Renal pelvis (tissue), 12 donors: ENCODE data around the gene POU4F2. TPM values are rescaled to one million over a fixed set of nuclear protein-coding genes. Genes with fewer than 3 reads are reported as not detected.

ENCODE experiments used
- DNase-seq: peaks from one replicate; pipeline ENCODE4 v3.0.0-alpha.2; 2013
- long read RNA-seq, 16 experiments: transcript quantifications; one replicate each; lab custom pipeline, GENCODE V29; 2026
- polyA plus RNA-seq, 3 donors: library from polyadenylated mRNA; unstranded; fragments of 120-200 nt; gene quantifications; one replicate each; pipeline ENCODE4 v1.2.1, GENCODE V29; 2013; ENCODE audit not compliant: insufficient read length in 3 of 3

POU4F2 gene, protein sequence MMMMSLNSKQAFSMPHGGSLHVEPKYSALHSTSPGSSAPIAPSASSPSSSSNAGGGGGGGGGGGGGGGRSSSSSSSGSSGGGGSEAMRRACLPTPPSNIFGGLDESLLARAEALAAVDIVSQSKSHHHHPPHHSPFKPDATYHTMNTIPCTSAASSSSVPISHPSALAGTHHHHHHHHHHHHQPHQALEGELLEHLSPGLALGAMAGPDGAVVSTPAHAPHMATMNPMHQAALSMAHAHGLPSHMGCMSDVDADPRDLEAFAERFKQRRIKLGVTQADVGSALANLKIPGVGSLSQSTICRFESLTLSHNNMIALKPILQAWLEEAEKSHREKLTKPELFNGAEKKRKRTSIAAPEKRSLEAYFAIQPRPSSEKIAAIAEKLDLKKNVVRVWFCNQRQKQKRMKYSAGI
- not detected for polyA plus RNA-seq
- long read RNA-seq, donor 1 = 0 reads
- long read RNA-seq, donor 2 = 0 reads
- long read RNA-seq, donor 3 = 0 reads
- long read RNA-seq, donor 4 = 0 reads
- long read RNA-seq, donor 5 = 0 reads
- long read RNA-seq, donor 6 = 0 reads
- long read RNA-seq, donor 7 = 0 reads
- long read RNA-seq, donor 8 = 0 reads
- long read RNA-seq, donor 9 = 0 reads
- long read RNA-seq, donor 10 = 0 reads
- long read RNA-seq, donor 11 = 0 reads
- long read RNA-seq, donor 12 = 0 reads
- long read RNA-seq, donor 13 = 0 reads
- long read RNA-seq, donor 14 = 0 reads
- long read RNA-seq, donor 15 = 0 reads
- long read RNA-seq, donor 16 = 0 reads

DNA sequence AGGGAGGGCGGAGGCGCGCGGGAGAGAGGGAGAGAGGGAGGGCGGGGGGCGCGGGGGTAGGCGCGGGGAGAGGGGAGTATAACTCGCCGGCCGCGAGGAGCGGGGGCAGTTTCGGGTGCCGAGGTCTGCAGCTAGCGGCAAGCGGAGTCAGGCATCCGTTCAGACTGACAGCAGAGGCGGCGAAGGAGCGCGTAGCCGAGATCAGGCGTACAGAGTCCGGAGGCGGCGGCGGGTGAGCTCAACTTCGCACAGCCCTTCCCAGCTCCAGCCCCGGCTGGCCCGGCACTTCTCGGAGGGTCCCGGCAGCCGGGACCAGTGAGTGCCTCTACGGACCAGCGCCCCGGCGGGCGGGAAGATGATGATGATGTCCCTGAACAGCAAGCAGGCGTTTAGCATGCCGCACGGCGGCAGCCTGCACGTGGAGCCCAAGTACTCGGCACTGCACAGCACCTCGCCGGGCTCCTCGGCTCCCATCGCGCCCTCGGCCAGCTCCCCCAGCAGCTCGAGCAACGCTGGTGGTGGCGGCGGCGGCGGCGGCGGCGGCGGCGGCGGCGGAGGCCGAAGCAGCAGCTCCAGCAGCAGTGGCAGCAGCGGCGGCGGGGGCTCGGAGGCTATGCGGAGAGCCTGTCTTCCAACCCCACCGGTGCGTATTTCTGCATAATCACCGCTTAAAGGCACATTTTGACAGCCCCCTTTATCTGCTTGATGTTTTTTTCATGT, at the start of gene POU4F2:
TSS of gene POU4F2 (plus strand) at position 108 of the 720 bp plus-strand sequence. CDS start at position 356, 248 bp downstream.
- DNase-seq = no peak

DNA sequence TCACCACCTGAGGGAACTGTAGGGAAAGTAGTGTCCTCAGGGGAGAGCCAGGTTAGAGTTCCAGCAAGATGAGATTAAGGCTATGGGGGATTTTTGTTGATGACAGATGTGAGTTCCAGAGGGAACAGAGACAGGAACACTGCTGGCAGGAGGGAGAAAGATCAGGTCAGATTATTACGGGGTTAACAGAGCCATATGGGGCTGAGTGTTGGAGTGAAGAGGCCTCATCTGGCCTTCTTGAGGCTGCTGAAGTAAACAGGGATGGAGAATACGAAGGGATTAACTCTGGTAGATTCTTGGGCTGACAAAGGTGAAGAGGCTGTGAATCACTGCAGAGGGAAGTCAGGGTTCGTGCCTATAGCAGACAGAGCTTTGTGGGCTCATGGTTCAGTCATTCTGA, 47.9 kb upstream of the POU4F2 start:
- no peak for DNase-seq

DNA sequence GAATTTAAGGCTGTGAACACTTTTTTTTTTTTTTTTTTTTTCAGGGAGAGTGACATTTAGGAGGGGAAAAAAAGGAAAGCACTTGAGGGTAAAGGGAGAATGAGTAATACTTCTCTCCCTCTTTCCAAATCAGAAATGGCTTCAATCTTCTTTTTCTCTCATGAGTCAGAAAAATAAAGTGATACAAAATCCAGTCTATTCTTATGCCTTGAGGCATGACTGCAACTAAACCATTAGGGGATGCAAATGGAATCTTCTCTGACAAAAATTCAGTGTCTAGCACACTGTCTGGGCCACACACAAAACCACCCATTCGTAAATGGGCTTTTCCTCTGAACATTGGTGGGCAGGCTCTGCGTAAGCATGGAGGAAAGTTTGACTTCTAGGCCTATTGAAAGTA, 46.7 kb upstream of the POU4F2 start:
- no peak for DNase-seq

DNA sequence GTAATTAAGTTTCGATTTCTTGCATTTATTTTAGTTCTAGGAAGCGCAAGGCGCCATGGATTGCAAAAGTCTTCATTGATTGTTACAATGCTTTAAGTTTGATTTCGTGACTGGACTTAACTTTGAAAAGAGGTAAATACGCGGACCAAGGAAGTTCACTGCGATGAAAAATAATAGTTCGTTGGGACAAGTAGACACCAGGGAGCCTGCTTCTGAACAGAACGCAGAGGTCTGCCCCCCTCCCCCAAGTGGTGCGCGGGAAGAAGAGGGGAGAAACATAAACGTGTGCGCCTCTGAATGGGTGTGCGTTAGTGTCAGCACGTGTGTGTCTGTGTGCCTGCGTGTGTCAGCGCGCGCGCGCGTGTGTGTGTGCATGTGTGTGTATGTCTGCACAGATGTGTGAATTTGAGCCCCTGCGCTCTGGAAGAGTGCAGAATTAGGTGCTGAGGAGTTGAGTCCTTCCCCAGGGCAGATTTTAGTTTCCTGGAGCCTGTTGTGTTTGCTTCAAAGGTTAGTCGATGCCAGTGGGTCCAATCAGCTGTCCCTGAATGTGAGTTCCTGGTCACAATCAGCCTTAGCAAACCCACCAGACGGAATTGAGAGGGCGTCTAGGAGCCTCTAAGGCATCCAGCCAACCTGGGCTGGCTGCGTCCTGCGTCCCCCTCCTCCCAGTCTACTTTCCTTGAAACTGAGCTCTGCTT, 5.8 kb upstream of the POU4F2 start:
- no peak for DNase-seq

DNA sequence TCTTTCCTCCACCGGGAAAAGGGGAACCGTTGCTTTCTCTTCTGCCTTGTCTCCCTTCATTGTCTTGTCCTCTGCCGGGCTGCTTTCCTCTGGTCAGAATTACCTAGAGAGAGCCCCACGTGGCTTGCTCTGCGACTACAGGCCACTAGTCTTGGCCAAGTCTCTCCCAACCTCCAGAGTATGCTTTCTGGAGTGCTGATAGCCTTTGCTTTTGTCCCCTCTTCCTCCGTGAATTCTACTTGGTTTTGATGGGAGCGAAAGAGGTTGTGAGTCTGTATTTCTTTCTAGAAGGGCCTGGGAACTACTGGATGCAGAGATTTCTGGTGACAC, 5.3 kb upstream of the POU4F2 start:
- no peak for DNase-seq

DNA sequence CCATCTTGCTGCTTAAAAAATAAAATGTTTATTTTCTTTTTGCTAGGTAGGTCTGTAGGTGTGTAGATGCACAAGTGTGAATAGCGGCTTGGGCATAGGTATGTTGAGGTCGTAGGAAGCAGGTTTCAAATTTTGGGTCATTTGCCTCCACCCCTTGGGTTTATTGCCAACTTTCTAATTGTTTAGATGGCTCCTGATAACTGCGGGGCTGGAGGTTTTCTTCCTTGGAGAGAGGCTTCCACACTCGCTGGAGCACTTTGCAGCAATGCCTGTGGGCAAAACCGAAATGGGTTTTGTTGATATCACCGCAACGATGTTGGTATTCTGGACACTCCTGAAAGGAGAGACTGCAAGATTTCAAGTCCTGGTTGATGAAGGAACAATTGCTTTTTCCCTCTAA, 3.9 kb upstream of the POU4F2 start:
- no peak for DNase-seq

DNA sequence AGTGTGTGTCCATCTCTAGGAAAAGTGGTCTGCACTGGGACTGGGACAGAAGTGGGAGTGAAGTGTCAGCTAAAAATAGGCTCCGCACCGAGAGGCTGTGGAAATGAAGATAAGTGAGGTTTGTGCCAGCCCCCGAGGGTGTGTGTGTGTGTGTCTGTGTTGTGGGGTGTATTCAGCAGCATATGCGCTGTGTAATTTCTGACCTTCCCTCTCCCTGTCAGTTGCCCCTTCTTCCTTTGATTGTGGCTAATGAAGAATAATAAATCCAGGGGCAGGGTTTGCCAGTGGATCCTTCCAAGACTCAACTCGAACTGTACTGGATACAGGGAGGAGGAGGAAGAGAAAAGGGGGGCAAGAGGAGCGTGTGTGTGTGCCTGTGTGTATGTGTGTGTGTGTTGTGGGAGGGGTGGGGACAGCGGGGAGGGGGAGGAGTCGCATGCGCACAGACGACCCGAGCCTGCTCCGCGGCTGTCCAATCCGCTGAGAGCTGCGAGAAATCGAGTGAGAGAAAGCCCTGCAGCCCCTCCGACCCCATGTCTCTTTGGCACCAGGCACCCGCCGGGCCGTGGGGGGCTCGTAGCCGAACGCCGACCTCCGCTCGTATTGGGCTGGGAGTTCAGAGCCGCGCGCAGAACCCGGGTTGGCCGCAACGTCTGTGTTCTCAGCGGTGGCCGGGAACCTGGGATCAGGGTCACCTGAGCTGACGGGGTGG, 916 bp upstream of the POU4F2 start:
- no peak for DNase-seq

DNA sequence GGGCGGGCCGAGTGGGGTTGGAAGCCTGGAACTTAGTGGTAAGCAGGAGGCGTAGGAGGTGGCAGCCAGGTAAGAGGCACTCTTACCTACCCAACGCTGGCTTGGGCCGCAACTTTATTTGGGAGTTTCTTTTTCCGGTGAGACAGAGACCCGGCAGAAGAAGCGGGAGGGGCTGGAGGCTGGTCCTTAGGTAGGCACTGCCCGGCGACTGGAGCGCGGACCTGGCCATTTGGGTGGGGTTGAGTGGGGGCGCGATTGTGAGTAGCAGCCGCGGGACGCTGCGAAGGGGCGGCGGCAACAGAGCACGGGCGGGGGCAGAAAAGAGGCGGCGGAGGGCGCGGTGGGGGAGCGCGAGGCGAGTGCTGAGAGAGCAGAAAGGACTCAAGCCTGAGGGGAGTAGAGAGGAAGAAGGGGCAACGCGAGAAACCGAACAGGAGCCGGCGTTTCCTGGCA, 334 bp upstream of the POU4F2 start:
- no peak for DNase-seq

DNA sequence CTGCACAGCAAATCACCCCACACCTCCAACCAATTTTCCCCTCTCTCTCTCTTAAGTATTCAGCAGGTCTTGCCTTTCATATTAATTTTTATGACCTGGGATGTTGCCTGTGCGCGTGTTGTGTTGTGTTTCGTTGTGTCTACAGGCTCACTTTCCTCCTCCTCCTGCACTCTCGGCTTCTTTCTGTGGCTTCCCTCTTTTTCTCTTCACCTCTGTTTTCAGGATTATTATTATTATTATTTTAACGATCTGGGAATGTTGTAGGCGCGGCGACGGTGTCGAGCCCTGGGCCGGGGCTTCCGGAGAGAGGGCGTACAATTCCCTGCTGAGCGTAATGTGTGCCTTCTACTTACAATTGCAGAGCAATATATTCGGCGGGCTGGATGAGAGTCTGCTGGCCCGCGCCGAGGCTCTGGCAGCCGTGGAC, 826 bp downstream of the POU4F2 start:
- DNase-seq = no peak

DNA sequence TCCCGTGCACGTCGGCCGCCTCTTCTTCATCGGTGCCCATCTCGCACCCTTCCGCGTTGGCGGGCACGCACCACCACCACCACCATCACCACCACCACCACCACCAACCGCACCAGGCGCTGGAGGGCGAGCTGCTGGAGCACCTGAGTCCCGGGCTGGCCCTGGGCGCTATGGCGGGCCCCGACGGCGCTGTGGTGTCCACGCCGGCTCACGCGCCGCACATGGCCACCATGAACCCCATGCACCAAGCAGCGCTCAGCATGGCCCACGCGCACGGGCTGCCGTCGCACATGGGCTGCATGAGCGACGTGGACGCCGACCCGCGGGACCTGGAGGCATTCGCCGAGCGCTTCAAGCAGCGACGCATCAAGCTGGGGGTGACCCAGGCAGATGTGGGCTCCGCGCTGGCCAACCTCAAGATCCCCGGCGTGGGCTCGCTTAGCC, 1.4 kb downstream of the POU4F2 start:
- no peak for DNase-seq

DNA sequence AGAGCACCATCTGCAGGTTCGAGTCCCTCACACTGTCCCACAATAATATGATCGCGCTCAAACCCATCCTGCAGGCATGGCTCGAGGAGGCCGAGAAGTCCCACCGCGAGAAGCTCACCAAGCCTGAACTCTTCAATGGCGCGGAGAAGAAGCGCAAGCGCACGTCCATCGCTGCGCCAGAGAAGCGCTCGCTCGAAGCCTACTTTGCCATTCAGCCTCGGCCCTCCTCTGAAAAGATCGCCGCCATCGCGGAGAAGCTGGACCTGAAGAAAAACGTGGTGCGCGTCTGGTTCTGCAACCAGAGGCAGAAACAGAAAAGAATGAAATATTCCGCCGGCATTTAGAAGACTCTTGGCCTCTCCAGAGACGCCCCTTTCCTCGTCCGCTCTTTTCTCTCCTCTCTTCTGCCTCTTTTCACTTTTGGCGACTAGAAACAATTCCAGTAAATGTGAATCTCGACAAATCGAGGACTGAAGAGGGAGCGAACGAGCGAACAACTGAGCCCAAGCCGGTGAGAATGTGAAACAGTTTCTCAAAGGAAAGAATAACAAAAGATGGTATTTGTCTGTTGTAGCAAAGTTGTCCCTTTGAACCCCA, 1.9 kb downstream of the POU4F2 start:
- no peak for DNase-seq

DNA sequence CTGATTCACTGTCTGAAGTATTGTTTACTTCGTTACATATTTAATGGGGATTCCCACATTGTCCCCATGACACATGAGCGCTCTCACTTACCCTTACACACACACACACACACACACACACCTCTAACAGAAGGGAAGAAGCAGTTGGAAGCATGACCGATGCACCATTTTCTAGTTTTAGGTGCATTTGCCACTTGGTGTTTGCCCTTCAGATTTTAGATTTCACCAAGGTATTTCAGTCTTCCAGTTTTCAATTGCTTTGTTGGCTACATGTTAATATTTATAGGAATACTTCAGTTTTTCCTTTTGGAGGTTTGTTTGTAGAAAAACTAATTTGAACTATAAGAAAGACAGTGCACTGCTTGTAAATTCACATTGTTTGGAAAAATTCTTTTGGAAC, 3.1 kb downstream of the POU4F2 start:
- no peak for DNase-seq

DNA sequence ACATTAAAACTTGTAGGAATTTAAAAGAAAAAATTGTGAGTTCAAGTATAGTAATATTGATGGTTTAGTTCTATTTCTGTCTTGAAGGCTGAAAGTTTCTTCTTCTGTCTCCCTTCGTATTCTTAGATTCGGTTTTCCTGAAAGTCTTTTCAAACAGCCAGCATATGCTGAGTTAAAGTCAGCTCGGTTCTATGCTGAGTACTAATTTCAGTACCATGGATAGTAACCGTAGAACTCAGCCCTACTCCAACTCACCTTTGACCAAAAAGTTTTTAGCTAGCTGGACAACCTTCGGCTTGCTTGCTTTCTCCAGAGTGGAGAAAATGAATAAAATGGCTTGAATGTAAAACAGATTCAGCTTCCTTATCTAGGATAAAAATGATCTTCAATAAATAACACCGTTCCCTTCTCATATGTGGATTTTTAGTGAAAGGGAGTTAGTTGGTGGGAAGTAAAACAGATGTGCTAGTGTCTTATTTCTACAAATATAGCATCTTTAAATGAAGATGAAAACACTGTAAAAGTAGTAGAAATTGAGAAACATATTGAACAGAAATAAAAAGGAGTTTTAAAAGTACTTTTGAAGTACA, 5.2 kb downstream of the POU4F2 start:
- peak; percentile 54 for DNase-seq

DNA sequence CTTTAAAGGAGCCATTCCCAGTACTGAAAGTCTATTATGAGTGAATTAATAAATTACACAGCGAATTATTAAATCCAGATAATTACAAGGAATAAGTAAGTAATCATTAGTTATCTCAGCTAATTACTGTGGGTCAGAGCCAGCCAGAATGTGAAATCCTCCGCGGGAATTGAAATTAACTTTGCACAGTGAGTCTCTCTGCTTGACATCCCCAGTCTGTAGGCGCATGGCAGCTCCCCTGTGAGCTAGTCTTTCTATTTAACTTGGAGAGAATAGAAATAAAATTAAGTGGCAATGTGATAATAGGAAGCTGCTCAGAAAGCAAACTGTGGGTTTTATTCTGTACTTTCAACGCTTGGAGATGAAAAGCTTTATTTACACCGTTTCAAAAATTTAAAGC, 7.2 kb downstream of the POU4F2 start:
- DNase-seq = no peak

DNA sequence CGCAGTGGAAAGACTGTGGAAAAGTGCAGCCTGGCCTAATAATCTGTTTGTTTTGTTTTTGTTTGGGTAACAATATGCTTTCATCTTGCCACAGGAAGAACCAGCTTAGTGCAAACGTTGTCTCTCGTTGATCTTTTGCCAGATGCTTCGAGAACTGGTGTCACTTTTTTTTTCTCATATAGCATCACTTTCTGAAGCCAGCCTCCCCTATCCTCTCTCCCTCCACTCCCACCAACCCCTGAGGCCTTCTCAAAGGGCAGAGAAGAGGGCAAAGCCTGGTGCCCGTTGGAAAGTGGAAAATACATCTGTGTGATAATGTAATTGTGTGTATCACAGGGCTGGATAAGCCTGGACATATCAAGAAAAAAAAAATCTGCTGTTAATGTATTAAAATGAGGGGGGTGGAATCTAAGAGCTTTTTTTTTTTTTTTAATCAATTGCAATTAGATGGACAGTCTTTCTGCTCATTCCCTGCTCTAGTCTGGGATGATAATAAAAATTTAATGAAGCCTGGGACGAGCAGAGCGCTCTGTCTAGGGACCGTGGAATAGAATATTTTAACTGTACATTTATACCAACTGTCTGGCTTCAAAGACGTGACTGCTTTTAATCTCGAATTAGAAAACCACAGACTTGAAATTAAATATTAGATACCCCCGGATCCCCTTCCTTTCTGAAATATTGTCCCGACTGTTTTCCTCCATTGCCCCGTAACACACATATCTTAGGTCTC, 8.1 kb downstream of the POU4F2 start:
- no peak for DNase-seq

DNA sequence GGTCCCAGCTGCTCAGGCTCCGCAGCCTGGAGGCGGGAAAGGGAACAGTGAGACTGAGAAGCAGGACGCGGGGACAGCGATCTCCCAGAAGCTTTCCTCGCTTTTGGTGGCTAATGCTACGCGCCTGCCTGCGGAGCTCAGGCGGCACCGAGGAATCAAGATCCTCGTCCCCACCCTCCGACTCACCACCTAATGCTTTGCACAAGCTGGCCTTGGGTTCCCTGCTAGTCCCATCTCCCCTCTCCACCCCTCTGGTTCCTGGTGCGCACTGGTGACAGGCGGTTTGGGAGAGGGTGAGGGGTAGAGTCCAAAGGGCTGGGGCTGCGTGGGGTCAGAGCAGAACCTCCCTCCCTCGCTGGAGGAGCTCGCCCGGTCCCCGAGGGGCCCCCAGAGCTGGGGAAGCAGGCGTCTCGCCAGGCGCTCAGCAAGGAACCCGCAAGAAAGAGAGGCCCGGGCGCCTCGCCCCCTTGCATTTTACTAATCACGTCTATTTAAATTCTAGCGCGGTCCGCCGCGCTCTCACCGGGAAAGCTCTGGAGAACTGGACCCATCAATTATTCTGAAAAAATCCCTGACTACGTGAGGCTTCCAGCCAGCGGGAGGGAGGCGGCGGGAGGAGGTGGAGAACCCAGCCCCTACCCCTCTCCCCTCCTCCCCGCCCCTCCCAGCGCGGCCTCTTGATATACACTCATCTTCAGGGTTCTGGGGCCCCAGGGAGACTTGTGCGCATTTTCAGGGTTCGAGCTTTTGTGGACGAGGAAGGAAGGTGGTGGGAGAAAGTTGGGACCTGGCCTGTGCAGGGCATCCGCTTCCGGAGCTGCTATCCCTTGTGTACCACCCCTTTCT, 9.1 kb downstream of the POU4F2 start:
- DNase-seq = no peak

DNA sequence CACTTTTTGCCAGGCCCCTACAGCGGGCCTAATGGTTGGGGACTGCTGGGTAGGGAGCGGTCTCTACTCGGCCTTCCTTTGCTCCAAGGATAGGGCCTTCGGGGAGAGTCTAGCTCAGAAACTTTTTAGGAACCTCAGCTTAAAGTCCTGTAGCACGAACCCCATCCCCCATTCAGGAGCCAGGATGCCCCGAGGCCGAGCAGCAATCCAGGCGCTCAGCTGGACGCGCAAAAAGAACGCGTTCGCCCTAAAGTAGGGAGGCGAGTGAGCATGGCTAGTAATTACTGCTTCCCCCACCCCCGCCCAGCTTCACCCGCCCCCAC, 9.7 kb downstream of the POU4F2 start:
- DNase-seq = no peak

DNA sequence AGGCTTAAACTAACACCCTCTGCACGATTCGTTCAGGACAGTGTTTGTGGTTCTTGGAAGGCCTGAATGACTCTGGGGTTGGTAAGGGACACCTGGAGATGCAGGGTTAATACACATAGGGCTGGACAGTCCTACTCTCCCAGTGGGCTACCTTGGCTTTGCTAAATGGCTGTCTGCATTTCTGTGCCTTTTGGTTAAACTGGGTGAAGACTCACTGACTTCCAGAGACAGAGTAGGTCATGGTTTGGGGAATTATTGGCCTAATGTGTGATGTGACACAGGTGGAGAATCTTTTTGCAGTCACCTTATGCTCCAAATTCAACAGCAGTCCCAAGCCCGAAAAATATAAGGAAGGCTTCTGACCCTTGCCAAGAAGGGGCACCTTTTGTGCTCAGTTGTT, 10.5 kb downstream of the POU4F2 start:
- no peak for DNase-seq

DNA sequence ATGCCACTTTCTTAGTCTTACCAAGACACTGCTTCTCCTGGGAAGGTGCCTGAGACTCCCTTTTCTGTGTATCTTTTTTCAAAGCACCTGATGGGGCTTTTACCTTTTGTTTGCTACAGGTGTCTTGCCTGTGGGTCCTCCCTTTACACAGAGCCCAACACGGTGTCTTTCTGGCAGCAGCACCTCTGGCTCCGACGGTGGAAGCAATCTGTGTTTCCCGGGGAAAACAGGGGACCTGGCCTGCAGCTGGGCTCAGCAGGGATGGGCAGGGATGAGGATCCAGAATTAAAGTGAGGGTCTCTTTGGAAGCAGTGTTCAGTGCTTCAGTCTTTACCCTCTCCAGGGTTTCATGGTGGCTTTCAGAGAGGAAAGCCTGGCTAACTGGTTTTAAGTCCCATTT, 11.3 kb downstream of the POU4F2 start:
- DNase-seq = no peak
